Common myeloid progenitor, CD34-positive (primary cell): Measurements from ENCODE around the gene GSN.
A peak's percentile ranks its signal among the peaks of the same experiment; 100 is the strongest.

Experiments used
- CTCF ChIA-PET: fragments of 350-600 bp; sonication (Branson Sonifier 250); formaldehyde crosslinking; loops from one replicate; lab custom pipeline; 2021; ENCODE audit warnings: antibody characterized with exemption; lab: Charles Lee
- POLR2A ChIA-PET: fragments of 350-600 bp; sonication (Branson Sonifier 250); formaldehyde crosslinking; loops from one replicate; lab custom pipeline; 2021; ENCODE audit warnings: antibody characterized with exemption; lab: Charles Lee
- DNase-seq, 3 donors: peaks; one replicate each; pipeline versions ENCODE4 v3.0.0 to v3.0.0-alpha.2; 2013
- H3K27ac ChIP-seq, 2 experiments: 1 replicate in 1 of 2; 2 replicates in 1 of 2; pipeline ENCODE4 v1.7.0; 2013; ENCODE audit warnings: inconsistent platforms in 2 of 2, low read length in 2 of 2, mild to moderate bottlenecking in 2 of 2, low read depth in 1 of 2, moderate library complexity in 1 of 2; ENCODE audit not compliant: severe bottlenecking in 2 of 2, insufficient read depth in 1 of 2, poor library complexity in 1 of 2
- H3K27me3 ChIP-seq, 5 experiments: replicated peaks in 2 of 5; 1 replicate in 3 of 5; 2 replicates in 2 of 5; pipeline versions ENCODE4 v1.6.1 to v1.7.0; 2013; ENCODE audit warnings: low read length in 4 of 5, mild to moderate bottlenecking in 2 of 5, moderate library complexity in 2 of 5, inconsistent platforms in 1 of 5; ENCODE audit not compliant: insufficient read depth in 5 of 5, control insufficient read depth in 4 of 5
- H3K36me3 ChIP-seq, 4 experiments: 1 replicate in 2 of 4; 2 replicates in 2 of 4; pipeline versions ENCODE4 v1.6.1 to v1.7.0; 2013; ENCODE audit warnings: low read length in 3 of 4, control low read depth in 1 of 4, mild to moderate bottlenecking in 1 of 4; ENCODE audit not compliant: control insufficient read depth in 4 of 4, insufficient read depth in 4 of 4
- H3K4me1 ChIP-seq, 4 experiments: 1 replicate in 3 of 4; 2 replicates in 1 of 4; pipeline versions ENCODE4 v1.6.1 to v1.7.1; 2013; ENCODE audit warnings: low read length in 3 of 4, mild to moderate bottlenecking in 3 of 4, control low read depth in 1 of 4, inconsistent platforms in 1 of 4, moderate library complexity in 1 of 4; ENCODE audit not compliant: control insufficient read depth in 4 of 4, insufficient read depth in 4 of 4; ENCODE audit errors: control extremely low read depth in 1 of 4
- H3K4me3 ChIP-seq, 7 experiments: 1 replicate in 4 of 7; 2 replicates in 3 of 7; pipeline versions ENCODE4 v1.5.1 to v1.7.0; 2013; ENCODE audit warnings: mild to moderate bottlenecking in 7 of 7, low read length in 6 of 7, moderate library complexity in 6 of 7, inconsistent platforms in 2 of 7, low read depth in 2 of 7, control low read depth in 1 of 7; ENCODE audit not compliant: insufficient read depth in 4 of 7, control insufficient read depth in 1 of 7; ENCODE audit errors: extremely low read depth in 1 of 7
- H3K9me3 ChIP-seq, 5 experiments: 1 replicate in 4 of 5; 2 replicates in 1 of 5; pipeline versions ENCODE4 v1.6.1 to v1.7.1; 2013; ENCODE audit warnings: low read length in 4 of 5, mild to moderate bottlenecking in 2 of 5, inconsistent platforms in 1 of 5, low read depth in 1 of 5, moderate library complexity in 1 of 5; ENCODE audit not compliant: control insufficient read depth in 4 of 5, insufficient read depth in 2 of 5; ENCODE audit errors: control extremely low read depth in 1 of 5
- WGBS: methylation state at CpG from one replicate; pipeline ENCODE4 v1.1.5; 2013; ENCODE audit not compliant: insufficient coverage; 5-methylcytosine and 5-hydroxymethylcytosine counted together

The GSN gene

DNA sequence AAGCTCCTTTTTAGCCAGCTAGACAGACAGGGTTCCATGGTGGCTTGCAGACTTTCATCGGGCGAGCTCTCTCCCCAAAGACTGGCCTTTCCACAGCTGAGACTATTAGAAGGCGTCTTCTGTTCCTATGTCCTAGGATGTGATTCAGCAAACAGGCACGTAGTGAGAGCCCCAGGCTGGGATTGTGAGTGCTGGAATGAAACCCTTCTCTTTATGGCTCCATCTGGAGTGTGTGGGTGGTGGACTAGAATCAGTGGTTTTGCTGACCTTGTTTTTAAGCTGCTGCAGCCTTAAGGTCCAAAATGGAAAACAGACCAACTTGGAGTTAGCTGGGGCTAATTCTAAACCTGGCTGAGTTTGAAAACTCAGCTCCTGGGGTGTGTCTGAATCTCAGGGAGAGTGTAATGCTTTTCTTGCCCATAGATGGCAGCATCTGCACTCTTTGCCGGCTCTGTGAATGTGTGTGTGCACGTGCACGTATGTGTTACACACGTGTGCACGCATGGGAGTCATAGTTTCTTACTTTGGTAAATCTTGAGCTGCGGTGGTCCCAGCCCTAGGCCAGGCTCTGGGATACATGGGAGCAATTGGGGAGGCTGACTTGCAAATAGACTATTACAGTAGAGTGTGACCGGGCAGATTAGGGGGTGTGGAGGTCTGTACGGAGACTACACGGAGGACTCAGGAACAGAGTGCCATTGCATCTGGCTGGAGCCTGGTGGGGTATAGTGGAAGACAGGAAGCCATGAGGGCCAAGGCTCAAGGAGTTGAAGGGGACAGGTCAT is 10.7 kb downstream of the GSN start:
- peak; percentile 59 to 87 (median 83) for DNase-seq
- Histone ChIP-seq H3K4me3 (peak overlapping the region in 1 of 7 experiments; percentile 29), H3K27ac (no peak overlapping the region), H3K36me3 (peaks cover 0 to 7% (median 0%) of the 10 kb centered on the region in 4 experiments), H3K27me3 (no peaks in the 10 kb centered on the region), H3K9me3 (no peaks in the 10 kb centered on the region), H3K4me1 (peaks cover 14 to 92% (median 68%) of the 10 kb centered on the region in 4 experiments)
- ChIA-PET POLR2A (interaction anchor here (1.1 kb wide), 1 partner anchor 20 kb away, joined by 6 read pairs; no protein-coding TSS in a partner anchor), CTCF (interaction anchor here (0.8 to 2.7 kb wide), 36 partner anchors 10 to 135 kb away, joined by 3 to 36 read pairs (median 5); partner anchors contain the start of gene GSN)
- 38% methylated on average over 13 of the region's 13 CpGs for WGBS

DNA sequence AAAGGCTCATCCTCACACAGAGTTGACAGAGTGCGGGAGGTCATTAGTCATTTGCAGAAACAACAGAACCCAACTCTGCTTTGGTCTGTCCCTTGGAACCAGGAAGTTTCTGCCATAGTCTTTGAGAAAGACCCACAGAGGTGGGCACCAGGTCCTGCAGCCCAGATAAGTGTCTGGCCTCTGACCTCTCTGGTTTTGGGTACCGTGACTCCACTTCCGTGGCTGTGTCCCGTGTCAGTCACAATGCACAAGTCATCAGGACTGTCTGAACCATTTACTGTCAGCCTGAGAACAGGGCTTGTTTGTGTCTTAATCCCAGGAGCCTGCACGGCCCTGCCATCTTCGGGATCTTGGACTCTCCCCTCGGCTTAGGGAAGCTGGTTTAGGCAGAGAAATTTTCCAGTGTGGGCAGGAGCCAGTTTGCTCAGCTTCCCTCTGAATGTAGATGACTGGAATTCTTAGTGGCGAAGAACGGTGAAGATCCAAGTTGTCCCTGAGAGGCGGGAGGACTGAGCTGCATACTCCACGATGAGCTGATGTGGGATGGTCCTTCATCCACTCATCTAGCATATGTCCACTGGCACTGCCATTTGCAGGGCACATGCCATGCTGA is 11.9 kb downstream of the GSN start:
- Histone ChIP-seq H3K27ac (no peak overlapping the region), H3K36me3 (peaks cover 0 to 7% (median 0%) of the 10 kb centered on the region in 4 experiments), H3K4me3 (no peak overlapping the region), H3K9me3 (no peaks in the 10 kb centered on the region), H3K4me1 (peaks cover 15 to 92% (median 73%) of the 10 kb centered on the region in 4 experiments), H3K27me3 (no peaks in the 10 kb centered on the region)
- WGBS = 97% methylated on average over 11 of the region's 11 CpGs
- ChIA-PET CTCF (interaction anchor here (0.7 to 3.8 kb wide), 14 partner anchors 9 to 123 kb away, joined by 3 to 48 read pairs (median 3); partner anchors contain the start of gene GSN), POLR2A (no interaction called here)
- DNase-seq = no peak

GRCh38 chr9:121280715-121281613 is 13.0 kb downstream of the GSN start:
- DNase-seq = no peak
- POLR2A ChIA-PET = no interaction called here
- WGBS = 79% methylated on average over 9 of the region's 11 CpGs
- peaks cover 15 to 97% (median 79%) of the 10 kb centered on the region in 4 experiments for H3K4me1 ChIP-seq
- no peaks in the 10 kb centered on the region for H3K27me3 ChIP-seq
- no peaks in the 10 kb centered on the region for H3K9me3 ChIP-seq
- peaks cover 0 to 7% (median 0%) of the 10 kb centered on the region in 4 experiments for H3K36me3 ChIP-seq
- H3K27ac ChIP-seq = peak overlapping the region; percentile 87 to 90
- H3K4me3 ChIP-seq = peak overlapping the region in 4 of 7 experiments; percentile 32 to 74 (median 55)
- CTCF ChIA-PET = interaction anchor here (0.5 to 3.8 kb wide), 19 partner anchors 8 to 122 kb away, joined by 3 to 48 read pairs (median 3); partner anchors contain the start of gene GSN

DNA sequence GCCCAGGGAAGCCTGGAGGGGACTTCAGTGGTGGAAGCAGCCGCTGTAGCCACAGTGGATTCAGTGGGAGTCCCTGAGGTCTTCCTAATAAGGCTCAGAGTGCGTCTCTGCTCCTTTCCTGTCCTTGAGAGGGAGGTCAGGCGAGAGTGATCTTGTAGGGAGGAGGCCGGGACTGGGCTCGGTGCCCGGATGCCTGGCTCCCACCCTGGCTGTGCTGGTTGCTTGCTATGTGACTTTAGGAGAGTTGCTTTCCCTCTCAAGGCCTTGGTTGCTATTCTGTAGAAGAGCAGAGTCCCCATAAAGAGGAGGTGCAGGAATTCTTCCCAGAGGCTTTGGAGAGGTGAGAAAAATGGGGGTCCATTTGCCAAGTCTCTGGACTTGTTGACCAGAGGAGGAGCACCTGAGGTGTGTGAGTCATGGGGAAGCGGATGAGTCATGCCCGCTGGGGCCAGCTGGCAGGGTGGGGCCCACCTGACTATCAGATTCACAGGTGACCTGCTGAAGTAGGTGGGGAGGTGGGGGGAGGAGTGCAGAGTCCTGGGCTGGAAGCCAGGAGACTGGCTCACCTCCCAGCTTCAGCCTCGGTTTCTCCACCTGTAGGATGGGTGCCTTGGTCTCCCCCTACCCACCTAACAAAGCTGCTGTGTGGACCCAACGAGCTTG is 13.8 kb downstream of the GSN start:
- no peaks in the 10 kb centered on the region for H3K27me3 ChIP-seq
- ChIA-PET POLR2A (no interaction called here), CTCF (interaction anchor here (0.5 to 3.8 kb wide), 13 partner anchors 8 to 121 kb away, joined by 3 to 48 read pairs (median 4); partner anchors contain the start of genes GSN and RAB14)
- peak overlapping the region in 6 of 7 experiments; percentile 6 to 74 (median 46) for H3K4me3 ChIP-seq
- H3K4me1 ChIP-seq = peaks cover 15 to 99% (median 87%) of the 10 kb centered on the region in 4 experiments
- DNase-seq = peak in 2 of 3 donors; percentile 53 to 74
- H3K36me3 ChIP-seq = peaks cover 0 to 7% (median 0%) of the 10 kb centered on the region in 4 experiments
- no peaks in the 10 kb centered on the region for H3K9me3 ChIP-seq
- peak overlapping the region; percentile 87 to 90 for H3K27ac ChIP-seq
- 39% methylated on average over 10 of the region's 10 CpGs for WGBS

- WGBS = 1% methylated on average over 11 of the region's 13 CpGs
- peak overlapping the region; percentile 87 to 90 for H3K27ac ChIP-seq
- no peaks in the 10 kb centered on the region for H3K9me3 ChIP-seq
- peaks cover 16 to 99% (median 94%) of the 10 kb centered on the region in 4 experiments for H3K4me1 ChIP-seq
- H3K27me3 ChIP-seq = no peaks in the 10 kb centered on the region
- ChIA-PET POLR2A (no interaction called here), CTCF (interaction anchor here (0.8 to 3.8 kb wide), 10 partner anchors 12 to 117 kb away, joined by 3 to 48 read pairs (median 4); partner anchors contain the start of genes GSN and RAB14)
- peak; percentile 79 to 94 (median 92) for DNase-seq
- peaks cover 0 to 7% (median 0%) of the 10 kb centered on the region in 4 experiments for H3K36me3 ChIP-seq
- H3K4me3 ChIP-seq = peak overlapping the region in 6 of 7 experiments; percentile 6 to 74 (median 46)
These were observed 14.5 kb downstream of the GSN start for GRCh38 chr9:121282277-121283079.
